ENCODE data around the gene PAFAH1B2. TPM values are rescaled to one million over a fixed set of nuclear protein-coding genes. Genes with fewer than 3 reads are reported as not detected.

The PAFAH1B2 gene
- total RNA-seq, 1 donor from 2014 or later = 161 TPM

DNA sequence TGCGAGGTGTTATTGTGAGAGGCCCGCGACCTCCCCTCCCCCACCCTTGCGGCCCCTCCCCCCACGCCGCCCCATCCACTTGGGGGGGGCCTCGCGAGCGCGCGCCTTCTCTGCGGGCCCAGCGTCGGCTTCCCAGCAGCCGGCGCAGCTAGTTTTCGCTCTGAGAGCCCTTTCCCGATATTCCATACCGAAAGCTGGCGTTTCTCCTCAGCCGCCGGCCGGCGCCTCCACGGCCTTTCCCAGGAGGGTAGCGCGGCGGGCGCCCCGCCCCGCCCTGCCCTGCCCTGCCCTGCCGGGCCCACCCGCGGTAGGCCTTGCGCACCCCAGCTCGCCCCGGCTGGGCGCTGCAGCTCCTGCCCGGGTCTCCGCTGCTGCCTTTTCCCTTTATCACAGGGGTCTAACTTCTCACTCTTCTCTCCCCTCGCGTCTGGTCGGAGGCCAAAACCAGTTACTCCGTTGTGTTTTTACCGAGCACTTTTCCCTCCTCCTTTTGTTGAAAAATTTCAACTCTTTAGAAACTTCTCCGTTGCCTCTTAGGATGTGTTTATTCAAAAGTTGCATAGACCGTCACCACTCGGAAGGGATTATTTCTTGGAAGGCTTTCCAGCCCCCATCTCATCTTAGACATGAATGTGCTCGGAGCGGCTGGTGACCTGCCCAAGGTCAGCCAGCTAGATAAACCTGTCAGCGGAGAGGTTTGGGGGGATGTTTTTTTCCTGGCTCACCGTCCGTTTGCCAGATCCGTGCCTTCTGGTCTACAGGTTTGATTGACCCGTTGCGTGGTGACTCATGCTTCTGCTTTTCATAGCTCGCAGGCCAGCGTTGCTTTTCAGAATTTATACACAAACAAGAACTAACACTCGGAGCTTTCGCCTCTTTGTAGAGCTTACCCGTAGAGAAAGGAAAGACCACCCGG lies 648 bp downstream of the PAFAH1B2 start:
- TF ChIP-seq, protein P1, sequence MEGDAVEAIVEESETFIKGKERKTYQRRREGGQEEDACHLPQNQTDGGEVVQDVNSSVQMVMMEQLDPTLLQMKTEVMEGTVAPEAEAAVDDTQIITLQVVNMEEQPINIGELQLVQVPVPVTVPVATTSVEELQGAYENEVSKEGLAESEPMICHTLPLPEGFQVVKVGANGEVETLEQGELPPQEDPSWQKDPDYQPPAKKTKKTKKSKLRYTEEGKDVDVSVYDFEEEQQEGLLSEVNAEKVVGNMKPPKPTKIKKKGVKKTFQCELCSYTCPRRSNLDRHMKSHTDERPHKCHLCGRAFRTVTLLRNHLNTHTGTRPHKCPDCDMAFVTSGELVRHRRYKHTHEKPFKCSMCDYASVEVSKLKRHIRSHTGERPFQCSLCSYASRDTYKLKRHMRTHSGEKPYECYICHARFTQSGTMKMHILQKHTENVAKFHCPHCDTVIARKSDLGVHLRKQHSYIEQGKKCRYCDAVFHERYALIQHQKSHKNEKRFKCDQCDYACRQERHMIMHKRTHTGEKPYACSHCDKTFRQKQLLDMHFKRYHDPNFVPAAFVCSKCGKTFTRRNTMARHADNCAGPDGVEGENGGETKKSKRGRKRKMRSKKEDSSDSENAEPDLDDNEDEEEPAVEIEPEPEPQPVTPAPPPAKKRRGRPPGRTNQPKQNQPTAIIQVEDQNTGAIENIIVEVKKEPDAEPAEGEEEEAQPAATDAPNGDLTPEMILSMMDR (IDR thresholded peaks at IDR 0.05; ENCODE audit: partially characterized antibody, unreplicated experiment) = no peak
- H3K4me1 Mint-ChIP-seq (ENCODE audit: low read depth, unreplicated experiment) = peaks cover 2% of the 10 kb centered on the region
- H3K4me3 Mint-ChIP-seq (ENCODE audit: unreplicated experiment) = peak overlapping the region; percentile 100
- peak; percentile 71 for DNase-seq
- peaks cover 16% of the 10 kb centered on the region for H3K9me3 Mint-ChIP-seq (ENCODE audit: unreplicated experiment)
- H3K36me3 Mint-ChIP-seq (ENCODE audit: unreplicated experiment) = peaks cover 5% of the 10 kb centered on the region
- peak overlapping the region; percentile 99 for H3K27ac Mint-ChIP-seq (ENCODE audit: unreplicated experiment)
- H3K27me3 Mint-ChIP-seq (ENCODE audit: unreplicated experiment) = peaks cover 9% of the 10 kb centered on the region

DNA sequence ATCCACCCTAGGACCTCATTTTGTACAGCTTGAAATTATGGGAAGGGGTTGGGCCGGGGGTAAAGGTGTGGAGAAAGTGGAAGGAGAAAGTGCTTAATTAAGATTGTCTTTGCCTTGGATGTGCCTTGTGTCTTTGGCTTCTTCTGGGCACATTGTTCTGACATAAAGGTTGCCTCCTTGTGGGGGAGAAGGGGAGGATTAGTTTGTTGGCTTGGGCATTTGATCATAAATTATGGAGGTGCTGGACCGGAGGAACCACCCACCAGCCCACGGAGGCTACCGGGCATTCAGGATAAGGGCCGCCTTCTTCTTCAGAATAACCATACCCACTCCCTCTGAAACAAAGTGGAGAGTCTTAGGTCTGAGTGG lies 1.3 kb downstream of the PAFAH1B2 start:
- TF ChIP-seq, protein P1 (IDR thresholded peaks at IDR 0.05; ENCODE audit: partially characterized antibody, unreplicated experiment) = peak; percentile 11
- peaks cover 16% of the 10 kb centered on the region for H3K9me3 Mint-ChIP-seq (ENCODE audit: unreplicated experiment)
- no peak for DNase-seq
- peak overlapping the region; percentile 100 for H3K4me3 Mint-ChIP-seq (ENCODE audit: unreplicated experiment)
- H3K4me1 Mint-ChIP-seq (ENCODE audit: low read depth, unreplicated experiment) = peaks cover 2% of the 10 kb centered on the region
- H3K27ac Mint-ChIP-seq (ENCODE audit: unreplicated experiment) = peak overlapping the region; percentile 99
- H3K27me3 Mint-ChIP-seq (ENCODE audit: unreplicated experiment) = peaks cover 9% of the 10 kb centered on the region
- peaks cover 5% of the 10 kb centered on the region for H3K36me3 Mint-ChIP-seq (ENCODE audit: unreplicated experiment)

DNA sequence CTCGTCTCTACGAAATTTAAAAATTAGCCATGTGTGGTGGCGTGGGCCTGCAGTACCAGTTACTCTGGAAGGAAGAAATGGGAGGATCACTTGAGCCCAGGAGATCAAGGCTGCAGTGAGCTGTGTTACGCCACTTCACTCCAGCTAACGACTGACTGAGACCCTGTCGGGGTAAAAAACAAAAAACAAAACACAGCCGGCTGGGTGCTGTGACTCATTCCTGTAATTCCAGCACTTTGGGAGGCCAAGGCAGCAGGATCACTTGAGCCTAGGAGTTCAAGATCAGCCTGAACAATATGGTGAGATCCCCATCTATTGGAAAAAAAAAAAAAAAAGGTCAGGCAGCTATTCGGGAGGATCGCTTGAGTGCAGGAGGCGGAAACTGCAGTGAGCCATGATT lies 2.4 kb downstream of the PAFAH1B2 start:
- DNase-seq = no peak
- peaks cover 2% of the 10 kb centered on the region for H3K4me1 Mint-ChIP-seq (ENCODE audit: low read depth, unreplicated experiment)
- H3K27me3 Mint-ChIP-seq (ENCODE audit: unreplicated experiment) = peaks cover 9% of the 10 kb centered on the region
- peak overlapping the region; percentile 100 for H3K4me3 Mint-ChIP-seq (ENCODE audit: unreplicated experiment)
- H3K9me3 Mint-ChIP-seq (ENCODE audit: unreplicated experiment) = peaks cover 16% of the 10 kb centered on the region
- H3K27ac Mint-ChIP-seq (ENCODE audit: unreplicated experiment) = peak overlapping the region; percentile 59
- TF ChIP-seq, protein P1 (IDR thresholded peaks at IDR 0.05; ENCODE audit: partially characterized antibody, unreplicated experiment) = no peak
- peaks cover 5% of the 10 kb centered on the region for H3K36me3 Mint-ChIP-seq (ENCODE audit: unreplicated experiment)

DNA sequence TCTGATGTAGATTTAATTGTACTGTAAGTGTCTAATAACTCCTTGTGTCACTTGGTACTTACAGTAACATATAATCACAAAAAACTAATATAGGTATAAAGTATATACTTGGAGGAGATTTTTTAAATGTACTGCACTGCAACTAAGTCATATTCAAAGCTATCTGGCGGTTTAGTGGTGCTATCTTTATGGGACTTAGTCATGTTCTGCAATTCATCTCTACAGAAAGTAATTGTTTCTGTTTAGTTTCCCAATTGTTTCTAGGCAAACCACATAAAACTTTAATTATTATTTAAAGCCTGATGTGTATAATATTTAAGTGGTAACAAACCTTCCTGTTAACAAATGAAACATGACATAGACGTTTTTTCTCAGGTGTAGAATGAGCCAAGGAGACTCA lies 8.0 kb downstream of the PAFAH1B2 start:
- H3K9me3 Mint-ChIP-seq (ENCODE audit: unreplicated experiment) = no peaks in the 10 kb centered on the region
- H3K36me3 Mint-ChIP-seq (ENCODE audit: unreplicated experiment) = no peaks in the 10 kb centered on the region

More for the DNA sequence above, 8.0 kb downstream of the PAFAH1B2 start:
- Mint-ChIP-seq H3K4me1 (ENCODE audit: low read depth, unreplicated experiment) (no peaks in the 10 kb centered on the region), H3K4me3 (ENCODE audit: unreplicated experiment) (no peak overlapping the region), H3K27ac (ENCODE audit: unreplicated experiment) (no peak overlapping the region), H3K27me3 (ENCODE audit: unreplicated experiment) (no peaks in the 10 kb centered on the region)
- DNase-seq = no peak
- TF ChIP-seq, protein P1 (IDR thresholded peaks at IDR 0.05; ENCODE audit: partially characterized antibody, unreplicated experiment) = no peak

All from glutamatergic neuron (in vitro differentiated cells).